HL-60 (cell line): ENCODE results near the gene NTF3.

Experiments used
- DNase-seq, 2 experiments: peaks; one replicate each; pipeline ENCODE4 v3.0.0-alpha.2; 2010 to 2020; ENCODE audit warnings: low read depth in 1 of 2, low spot score in 1 of 2
- H3K27ac ChIP-seq: fragments of 250-450 bp; sonication (Bioruptor Pico); replicated peaks from 2 replicates; pipeline ENCODE4 v1.5.1; 2020; ENCODE audit warnings: mild to moderate bottlenecking, moderate library complexity
- H3K27me3 ChIP-seq: fragments of 250-450 bp; sonication (Bioruptor Pico); 2 replicates; pipeline ENCODE4 v1.5.1; 2021; ENCODE audit warnings: mild to moderate bottlenecking, moderate library complexity; ENCODE audit not compliant: insufficient read depth, poor library complexity, severe bottlenecking
- H3K4me3 ChIP-seq: replicated peaks from 2 replicates; pipeline ENCODE4 v1.5.1; 2011; ENCODE audit warnings: mild to moderate bottlenecking, control low read depth, low read length; ENCODE audit not compliant: insufficient read depth
- GABPA ChIP-seq: IDR thresholded peaks from 2 replicates; pipeline ENCODE4 v1.6.1; 2012; ENCODE audit warnings: low read depth
- POLR2AphosphoS5 ChIP-seq: IDR thresholded peaks from 2 replicates; pipeline ENCODE4 v1.6.1; 2012; ENCODE audit warnings: low read depth
- SPI1 ChIP-seq: IDR thresholded peaks from 2 replicates; pipeline ENCODE4 v1.6.1; 2012; ENCODE audit warnings: low read depth, mild to moderate bottlenecking, borderline replicate concordance
- TF ChIP-seq, protein P1 (sequence below): IDR thresholded peaks from one replicate; pipeline ENCODE4 v1.5.1; 2011; ENCODE audit warnings: low read length, control low read depth, inconsistent platforms; ENCODE audit not compliant: insufficient read depth
- TF ChIP-seq, protein P2 (sequence below): IDR thresholded peaks from 2 replicates; pipeline ENCODE4 v1.6.1; 2012; ENCODE audit warnings: low read depth; ENCODE audit not compliant: insufficient replicate concordance

Gene NTF3

DNA sequence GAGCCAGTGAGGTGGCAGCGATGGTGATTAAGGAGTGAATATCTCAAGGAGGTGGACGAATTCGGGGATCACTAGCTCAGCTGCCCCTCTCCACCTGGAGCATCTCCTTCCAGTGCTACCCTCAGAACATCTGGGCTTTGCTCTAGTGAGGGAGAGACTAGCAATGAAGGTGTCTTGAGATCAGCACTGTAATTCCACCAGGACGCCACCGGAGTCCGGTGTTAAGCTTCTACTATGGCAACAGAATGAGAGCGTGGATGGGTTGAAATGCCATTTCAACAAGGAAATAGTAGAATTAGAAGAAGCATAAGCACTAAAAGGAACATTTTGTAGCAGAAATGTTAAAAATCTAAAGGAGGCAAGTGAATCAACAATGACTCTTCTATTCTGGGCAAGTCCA lies 61.1 kb downstream of the NTF3 start:
- no peak overlapping the region for H3K4me3 ChIP-seq
- no peak overlapping the region for H3K27ac ChIP-seq
- no peak for DNase-seq
- no peak for TF ChIP-seq GABPA
- TF ChIP-seq, protein P1, sequence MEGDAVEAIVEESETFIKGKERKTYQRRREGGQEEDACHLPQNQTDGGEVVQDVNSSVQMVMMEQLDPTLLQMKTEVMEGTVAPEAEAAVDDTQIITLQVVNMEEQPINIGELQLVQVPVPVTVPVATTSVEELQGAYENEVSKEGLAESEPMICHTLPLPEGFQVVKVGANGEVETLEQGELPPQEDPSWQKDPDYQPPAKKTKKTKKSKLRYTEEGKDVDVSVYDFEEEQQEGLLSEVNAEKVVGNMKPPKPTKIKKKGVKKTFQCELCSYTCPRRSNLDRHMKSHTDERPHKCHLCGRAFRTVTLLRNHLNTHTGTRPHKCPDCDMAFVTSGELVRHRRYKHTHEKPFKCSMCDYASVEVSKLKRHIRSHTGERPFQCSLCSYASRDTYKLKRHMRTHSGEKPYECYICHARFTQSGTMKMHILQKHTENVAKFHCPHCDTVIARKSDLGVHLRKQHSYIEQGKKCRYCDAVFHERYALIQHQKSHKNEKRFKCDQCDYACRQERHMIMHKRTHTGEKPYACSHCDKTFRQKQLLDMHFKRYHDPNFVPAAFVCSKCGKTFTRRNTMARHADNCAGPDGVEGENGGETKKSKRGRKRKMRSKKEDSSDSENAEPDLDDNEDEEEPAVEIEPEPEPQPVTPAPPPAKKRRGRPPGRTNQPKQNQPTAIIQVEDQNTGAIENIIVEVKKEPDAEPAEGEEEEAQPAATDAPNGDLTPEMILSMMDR = no peak
- TF ChIP-seq, protein P2, sequence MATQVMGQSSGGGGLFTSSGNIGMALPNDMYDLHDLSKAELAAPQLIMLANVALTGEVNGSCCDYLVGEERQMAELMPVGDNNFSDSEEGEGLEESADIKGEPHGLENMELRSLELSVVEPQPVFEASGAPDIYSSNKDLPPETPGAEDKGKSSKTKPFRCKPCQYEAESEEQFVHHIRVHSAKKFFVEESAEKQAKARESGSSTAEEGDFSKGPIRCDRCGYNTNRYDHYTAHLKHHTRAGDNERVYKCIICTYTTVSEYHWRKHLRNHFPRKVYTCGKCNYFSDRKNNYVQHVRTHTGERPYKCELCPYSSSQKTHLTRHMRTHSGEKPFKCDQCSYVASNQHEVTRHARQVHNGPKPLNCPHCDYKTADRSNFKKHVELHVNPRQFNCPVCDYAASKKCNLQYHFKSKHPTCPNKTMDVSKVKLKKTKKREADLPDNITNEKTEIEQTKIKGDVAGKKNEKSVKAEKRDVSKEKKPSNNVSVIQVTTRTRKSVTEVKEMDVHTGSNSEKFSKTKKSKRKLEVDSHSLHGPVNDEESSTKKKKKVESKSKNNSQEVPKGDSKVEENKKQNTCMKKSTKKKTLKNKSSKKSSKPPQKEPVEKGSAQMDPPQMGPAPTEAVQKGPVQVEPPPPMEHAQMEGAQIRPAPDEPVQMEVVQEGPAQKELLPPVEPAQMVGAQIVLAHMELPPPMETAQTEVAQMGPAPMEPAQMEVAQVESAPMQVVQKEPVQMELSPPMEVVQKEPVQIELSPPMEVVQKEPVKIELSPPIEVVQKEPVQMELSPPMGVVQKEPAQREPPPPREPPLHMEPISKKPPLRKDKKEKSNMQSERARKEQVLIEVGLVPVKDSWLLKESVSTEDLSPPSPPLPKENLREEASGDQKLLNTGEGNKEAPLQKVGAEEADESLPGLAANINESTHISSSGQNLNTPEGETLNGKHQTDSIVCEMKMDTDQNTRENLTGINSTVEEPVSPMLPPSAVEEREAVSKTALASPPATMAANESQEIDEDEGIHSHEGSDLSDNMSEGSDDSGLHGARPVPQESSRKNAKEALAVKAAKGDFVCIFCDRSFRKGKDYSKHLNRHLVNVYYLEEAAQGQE = no peak
- TF ChIP-seq POLR2AphosphoS5 = no peak
- TF ChIP-seq SPI1 = no peak
- H3K27me3 ChIP-seq = no peaks in the 10 kb centered on the region

DNA sequence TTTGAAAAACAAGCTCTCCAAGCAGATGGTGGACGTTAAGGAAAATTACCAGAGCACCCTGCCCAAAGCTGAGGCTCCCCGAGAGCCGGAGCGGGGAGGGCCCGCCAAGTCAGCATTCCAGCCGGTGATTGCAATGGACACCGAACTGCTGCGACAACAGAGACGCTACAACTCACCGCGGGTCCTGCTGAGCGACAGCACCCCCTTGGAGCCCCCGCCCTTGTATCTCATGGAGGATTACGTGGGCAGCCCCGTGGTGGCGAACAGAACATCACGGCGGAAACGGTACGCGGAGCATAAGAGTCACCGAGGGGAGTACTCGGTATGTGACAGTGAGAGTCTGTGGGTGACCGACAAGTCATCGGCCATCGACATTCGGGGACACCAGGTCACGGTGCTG lies 62.4 kb downstream of the NTF3 start:
- Histone ChIP-seq H3K27ac (no peak overlapping the region), H3K4me3 (no peak overlapping the region), H3K27me3 (no peaks in the 10 kb centered on the region)
- TF ChIP-seq POLR2AphosphoS5 (no peak), GABPA (no peak), SPI1 (no peak)
- TF ChIP-seq, protein P2 = no peak
- TF ChIP-seq, protein P1 = no peak
- DNase-seq = no peak

DNA sequence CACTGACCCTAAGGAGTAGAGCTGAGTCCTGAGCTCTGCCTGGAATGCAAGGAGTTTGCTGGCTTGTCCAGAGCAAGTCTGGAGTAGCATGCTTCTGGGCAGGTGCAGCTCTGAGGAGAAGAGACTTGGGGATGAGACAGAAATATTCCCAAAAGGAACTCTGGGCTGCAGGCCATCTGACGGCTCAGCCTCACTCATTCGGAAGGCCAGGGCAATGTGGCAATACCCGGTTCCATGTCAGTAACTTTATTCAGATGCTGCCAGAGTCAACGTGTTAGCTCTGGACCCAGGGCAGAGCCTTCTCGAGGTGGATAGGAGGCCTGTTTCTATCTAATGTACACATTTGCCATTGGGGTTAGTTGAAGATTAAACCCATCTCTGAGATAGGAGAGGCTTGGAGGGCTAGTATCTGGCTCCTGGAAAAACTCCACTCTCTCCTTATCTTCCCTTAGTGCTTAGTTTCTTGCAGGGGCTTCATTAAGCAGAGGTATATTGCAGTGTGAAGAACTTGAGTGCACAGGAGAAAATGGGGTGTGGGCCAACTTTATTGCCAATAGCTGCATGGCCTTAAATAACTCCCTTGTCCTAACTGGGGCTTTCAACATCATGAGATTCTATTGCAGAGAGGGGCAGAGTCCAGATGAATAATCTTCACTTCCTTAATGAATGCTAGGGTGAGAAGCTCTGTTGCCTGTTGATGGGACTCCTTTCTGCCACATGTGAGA lies 65.6 kb downstream of the NTF3 start:
- no peak for DNase-seq

More for the DNA sequence above, 65.6 kb downstream of the NTF3 start:
- TF ChIP-seq GABPA (no peak), SPI1 (no peak), POLR2AphosphoS5 (no peak)
- TF ChIP-seq, protein P1 = no peak
- TF ChIP-seq, protein P2 = no peak
- Histone ChIP-seq H3K27ac (no peak overlapping the region), H3K27me3 (no peaks in the 10 kb centered on the region), H3K4me3 (no peak overlapping the region)
